HEK293 (cell line): ENCODE data around the gene APRT.

Experiments
- CTCF ChIA-PET: fragments of 350-600 bp; formaldehyde crosslinking; extraction: SDS; loops from one replicate; lab custom pipeline; 2021; ENCODE audit warnings: antibody characterized with exemption; lab: Yijun Ruan, JAX
- POLR2A ChIA-PET: fragments of 300-600 bp; formaldehyde crosslinking; extraction: SDS; loops from one replicate; lab custom pipeline; 2020; ENCODE audit warnings: antibody characterized with exemption, inconsistent platforms; lab: Yijun Ruan, JAX
- H3K27ac ChIP-seq: fragments of 200-500 bp; sonication (Bioruptor generic); 2 replicates; pipeline ENCODE4 v1.5.1; 2014; ENCODE audit warnings: low read depth, low read length, control low read depth, inconsistent platforms; ENCODE audit errors: extremely low read depth
- H3K36me3 ChIP-seq, 2 experiments: fragments of 200-500 bp in 1 of 2; sonication (Bioruptor generic) in 1 of 2; 1 replicate in 1 of 2; 2 replicates in 1 of 2; pipeline ENCODE4 v1.5.1; 2014 to 2017; ENCODE audit warnings: inconsistent platforms in 2 of 2, low read length in 2 of 2; ENCODE audit not compliant: control insufficient read depth in 2 of 2, insufficient read depth in 1 of 2
- H3K4me1 ChIP-seq: fragments of 200-500 bp; sonication (Bioruptor generic); 2 replicates; pipeline ENCODE4 v1.5.1; 2014; ENCODE audit warnings: mild to moderate bottlenecking, low read length, inconsistent platforms; ENCODE audit not compliant: control insufficient read depth, insufficient read depth
- H3K4me3 ChIP-seq: 2 replicates; pipeline ENCODE4 v1.5.1; 2011; ENCODE audit warnings: low read depth, mild to moderate bottlenecking, control low read depth, low read length, moderate library complexity
- H3K9me3 ChIP-seq: fragments of 200-500 bp; sonication (Bioruptor generic); 2 replicates; pipeline ENCODE4 v1.5.1; 2014; ENCODE audit warnings: low read depth, low read length, inconsistent platforms; ENCODE audit not compliant: control insufficient read depth, insufficient read depth
- EGR2 ChIP-seq: fragments of 450-650 bp; formaldehyde crosslinking; IDR thresholded peaks from 2 replicates; pipeline ENCODE4 v1.5.1; 2016; ENCODE audit warnings: low read depth, missing biosample characterization, missing genetic modification characterization
- GLI2 ChIP-seq: fragments of 450-650 bp; formaldehyde crosslinking; IDR thresholded peaks from 2 replicates; pipeline ENCODE4; 2017; ENCODE audit warnings: missing biosample characterization, missing genetic modification characterization, low read depth, borderline replicate concordance
- HOXA7 ChIP-seq: sonication (generic); formaldehyde crosslinking; IDR thresholded peaks from 2 replicates; pipeline ENCODE4 v1.8.1; 2022; ENCODE audit warnings: missing genetic modification reagents, borderline replicate concordance
- OSR2 ChIP-seq: fragments of 450-650 bp; formaldehyde crosslinking; IDR thresholded peaks from 2 replicates; pipeline ENCODE4 v1.5.1; 2016; ENCODE audit warnings: missing biosample characterization, missing genetic modification characterization
- SCRT1 ChIP-seq: fragments of 450-650 bp; formaldehyde crosslinking; IDR thresholded peaks from 2 replicates; pipeline ENCODE4 v1.5.1; 2016; ENCODE audit warnings: missing biosample characterization, missing genetic modification characterization, borderline replicate concordance
- TRIM28 ChIP-seq: IDR thresholded peaks from 2 replicates; pipeline ENCODE4 v1.6.1; 2011; ENCODE audit warnings: low read length, control low read depth, borderline replicate concordance
- YY2 ChIP-seq: fragments of 450-650 bp; formaldehyde crosslinking; IDR thresholded peaks from 2 replicates; pipeline ENCODE4 v1.5.1; 2016; ENCODE audit warnings: missing biosample characterization, missing genetic modification characterization
- ZBTB20 ChIP-seq: fragments of 450-650 bp; formaldehyde crosslinking; IDR thresholded peaks from 2 replicates; pipeline ENCODE4 v1.5.1; 2016; ENCODE audit warnings: missing biosample characterization, missing genetic modification characterization
- ZFHX2 ChIP-seq: fragments of 450-650 bp; formaldehyde crosslinking; conservative IDR thresholded peaks from 2 replicates; pipeline ENCODE4 v1.5.1; 2016; ENCODE audit warnings: missing biosample characterization, missing genetic modification characterization
- ZFP37 ChIP-seq: fragments of 450-650 bp; formaldehyde crosslinking; IDR thresholded peaks from 2 replicates; pipeline ENCODE4 v1.5.1; 2016; ENCODE audit warnings: missing biosample characterization, missing genetic modification characterization
- ZNF114 ChIP-seq: fragments of 450-650 bp; formaldehyde crosslinking; IDR thresholded peaks from 2 replicates; pipeline ENCODE4 v1.5.0; 2017; ENCODE audit warnings: missing biosample characterization, missing genetic modification characterization
- ZNF138 ChIP-seq: fragments of 450-650 bp; formaldehyde crosslinking; IDR thresholded peaks from 2 replicates; pipeline ENCODE4 v1.5.1; 2016; ENCODE audit warnings: missing biosample characterization, missing genetic modification characterization, borderline replicate concordance
- ZNF248 ChIP-seq: fragments of 450-650 bp; formaldehyde crosslinking; IDR thresholded peaks from 2 replicates; pipeline ENCODE4 v1.5.1; 2017; ENCODE audit warnings: missing biosample characterization, missing genetic modification characterization
- ZNF362 ChIP-seq: fragments of 450-650 bp; formaldehyde crosslinking; IDR thresholded peaks from 2 replicates; pipeline ENCODE4 v1.5.1; 2016; ENCODE audit warnings: missing biosample characterization, missing genetic modification characterization
- ZNF391 ChIP-seq: fragments of 450-650 bp; formaldehyde crosslinking; IDR thresholded peaks from 2 replicates; pipeline ENCODE4 v1.5.1; 2016; ENCODE audit warnings: low read depth, missing biosample characterization, missing genetic modification characterization, borderline replicate concordance
- ZNF548 ChIP-seq: fragments of 450-650 bp; formaldehyde crosslinking; IDR thresholded peaks from 2 replicates; pipeline ENCODE4 v1.5.1; 2016; ENCODE audit warnings: missing biosample characterization, missing genetic modification characterization
- ZNF621 ChIP-seq: fragments of 450-650 bp; formaldehyde crosslinking; IDR thresholded peaks from 2 replicates; pipeline ENCODE4 v1.5.1; 2017; ENCODE audit warnings: missing biosample characterization, missing genetic modification characterization
- ZNF701 ChIP-seq: fragments of 450-650 bp; formaldehyde crosslinking; IDR thresholded peaks from 2 replicates; pipeline ENCODE4 v1.5.1; 2016; ENCODE audit warnings: missing biosample characterization, missing genetic modification characterization
- ZNF843 ChIP-seq: fragments of 450-650 bp; formaldehyde crosslinking; IDR thresholded peaks from 2 replicates; pipeline ENCODE4 v1.5.1; 2016; ENCODE audit warnings: missing biosample characterization, missing genetic modification characterization
- ZSCAN23 ChIP-seq: fragments of 450-650 bp; formaldehyde crosslinking; IDR thresholded peaks from 2 replicates; pipeline ENCODE4 v1.5.1; 2016; ENCODE audit warnings: missing biosample characterization, missing genetic modification characterization
- TF ChIP-seq, protein P1 (sequence below): sonication (generic); formaldehyde crosslinking; IDR thresholded peaks from 2 replicates; pipeline ENCODE4 v1.8.1; 2022; ENCODE audit warnings: mild to moderate bottlenecking, moderate library complexity, missing genetic modification reagents
- TF ChIP-seq, protein P2 (sequence below): fragments of 450-650 bp; formaldehyde crosslinking; IDR thresholded peaks from 2 replicates; pipeline ENCODE4 v1.5.1; 2016; ENCODE audit warnings: missing biosample characterization, missing genetic modification characterization
- TF ChIP-seq, protein P3 (sequence below): fragments of 450-650 bp; formaldehyde crosslinking; IDR thresholded peaks from 2 replicates; pipeline ENCODE4 v1.5.1; 2016; ENCODE audit warnings: missing biosample characterization, missing genetic modification characterization, low read depth

APRT gene

GRCh38 chr16:88856122-88856827 lies 44.5 kb upstream of the APRT start:
- 0 out of 2 replicates have a peak, but pooled peaks have one; percentile 16 for TF ChIP-seq EGR2
- TF ChIP-seq OSR2 = no peak
- TF ChIP-seq ZNF391 (tag by site-specific recombination) = no peak
- no peak for TF ChIP-seq ZFP37 (tag by site-specific recombination)
- no peak for TF ChIP-seq ZNF621 (tag by site-specific recombination)
- no peak for TF ChIP-seq ZSCAN23 (tag by site-specific recombination)
- TF ChIP-seq, protein P1, sequence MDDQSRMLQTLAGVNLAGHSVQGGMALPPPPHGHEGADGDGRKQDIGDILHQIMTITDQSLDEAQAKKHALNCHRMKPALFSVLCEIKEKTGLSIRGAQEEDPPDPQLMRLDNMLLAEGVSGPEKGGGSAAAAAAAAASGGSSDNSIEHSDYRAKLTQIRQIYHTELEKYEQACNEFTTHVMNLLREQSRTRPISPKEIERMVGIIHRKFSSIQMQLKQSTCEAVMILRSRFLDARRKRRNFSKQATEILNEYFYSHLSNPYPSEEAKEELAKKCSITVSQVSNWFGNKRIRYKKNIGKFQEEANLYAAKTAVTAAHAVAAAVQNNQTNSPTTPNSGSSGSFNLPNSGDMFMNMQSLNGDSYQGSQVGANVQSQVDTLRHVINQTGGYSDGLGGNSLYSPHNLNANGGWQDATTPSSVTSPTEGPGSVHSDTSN (CRISPR knock-in tag) = no peak
- no peak for TF ChIP-seq ZBTB20
- TF ChIP-seq ZNF548 (tag by site-specific recombination) = no peak
- TF ChIP-seq SCRT1 (tag by site-specific recombination) = no peak
- TF ChIP-seq YY2 (tag by site-specific recombination) = no peak
- TF ChIP-seq ZFHX2 (tag by site-specific recombination) = peak; percentile 24; the same call in 1 of the 2 replicates
- no peak for TF ChIP-seq ZNF701 (tag by site-specific recombination)
- TF ChIP-seq ZNF248 (tag by site-specific recombination) = no peak
- TF ChIP-seq, protein P2, sequence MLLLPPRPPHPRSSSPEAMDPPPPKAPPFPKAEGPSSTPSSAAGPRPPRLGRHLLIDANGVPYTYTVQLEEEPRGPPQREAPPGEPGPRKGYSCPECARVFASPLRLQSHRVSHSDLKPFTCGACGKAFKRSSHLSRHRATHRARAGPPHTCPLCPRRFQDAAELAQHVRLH (tag by site-specific recombination) = no peak
- CTCF ChIA-PET = interaction anchor here (0.8 to 1.1 kb wide), 2 partner anchors 56 to 119 kb away, joined by 3 read pairs; no protein-coding TSS in a partner anchor
- H3K27ac ChIP-seq = no peak overlapping the region

DNA sequence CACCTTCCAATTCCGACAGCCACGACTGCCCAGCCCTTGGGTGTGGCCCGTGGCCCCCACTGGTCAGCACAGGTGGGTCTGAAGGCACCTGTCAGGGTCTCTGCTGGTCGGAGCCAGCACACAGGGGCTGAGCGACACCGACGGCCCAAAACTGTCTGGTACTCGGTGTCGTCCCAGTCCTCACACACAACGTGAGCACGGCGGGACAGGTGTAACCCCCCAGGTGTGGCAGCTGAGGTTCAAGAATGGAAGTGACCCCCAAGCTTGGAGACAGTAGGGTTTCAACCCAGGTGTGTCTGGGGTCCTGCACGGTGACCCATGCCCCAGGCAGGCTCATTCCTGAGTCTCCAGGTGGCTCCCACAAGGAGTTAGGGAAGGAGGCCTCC lies 44.0 kb upstream of the APRT start:
- no peak overlapping the region for H3K27ac ChIP-seq
- ChIA-PET POLR2A (no interaction called here), CTCF (no interaction called here)
- no peaks in the 10 kb centered on the region for H3K9me3 ChIP-seq
- peaks cover 0 to 28% of the 10 kb centered on the region in 2 experiments; a peak in 1 of 3 replicates for H3K36me3 ChIP-seq
- TF ChIP-seq ZNF362 (tag by site-specific recombination) = no peak
- TF ChIP-seq ZNF621 (tag by site-specific recombination) = no peak
- TF ChIP-seq ZNF138 (tag by site-specific recombination) = no peak
- TF ChIP-seq, protein P3, sequence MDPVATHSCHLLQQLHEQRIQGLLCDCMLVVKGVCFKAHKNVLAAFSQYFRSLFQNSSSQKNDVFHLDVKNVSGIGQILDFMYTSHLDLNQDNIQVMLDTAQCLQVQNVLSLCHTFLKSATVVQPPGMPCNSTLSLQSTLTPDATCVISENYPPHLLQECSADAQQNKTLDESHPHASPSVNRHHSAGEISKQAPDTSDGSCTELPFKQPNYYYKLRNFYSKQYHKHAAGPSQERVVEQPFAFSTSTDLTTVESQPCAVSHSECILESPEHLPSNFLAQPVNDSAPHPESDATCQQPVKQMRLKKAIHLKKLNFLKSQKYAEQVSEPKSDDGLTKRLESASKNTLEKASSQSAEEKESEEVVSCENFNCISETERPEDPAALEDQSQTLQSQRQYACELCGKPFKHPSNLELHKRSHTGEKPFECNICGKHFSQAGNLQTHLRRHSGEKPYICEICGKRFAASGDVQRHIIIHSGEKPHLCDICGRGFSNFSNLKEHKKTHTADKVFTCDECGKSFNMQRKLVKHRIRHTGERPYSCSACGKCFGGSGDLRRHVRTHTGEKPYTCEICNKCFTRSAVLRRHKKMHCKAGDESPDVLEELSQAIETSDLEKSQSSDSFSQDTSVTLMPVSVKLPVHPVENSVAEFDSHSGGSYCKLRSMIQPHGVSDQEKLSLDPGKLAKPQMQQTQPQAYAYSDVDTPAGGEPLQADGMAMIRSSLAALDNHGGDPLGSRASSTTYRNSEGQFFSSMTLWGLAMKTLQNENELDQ (tag by site-specific recombination) = no peak
- TF ChIP-seq GLI2 = no peak
- TF ChIP-seq ZNF114 (tag by site-specific recombination) = no peak
- TF ChIP-seq ZNF843 (tag by site-specific recombination) = no peak
- TF ChIP-seq HOXA7 (CRISPR knock-in tag) = no peak
- no peak for TF ChIP-seq TRIM28
- no peak overlapping the region for H3K4me3 ChIP-seq
- no peaks in the 10 kb centered on the region for H3K4me1 ChIP-seq

More at GRCh38 chr16:88856122-88856827, 44.5 kb upstream of the APRT start:
- no peaks in the 10 kb centered on the region for H3K4me1 ChIP-seq
- H3K36me3 ChIP-seq = peaks cover 0 to 33% of the 10 kb centered on the region in 2 experiments; a peak in 1 of 3 replicates
- H3K9me3 ChIP-seq = no peaks in the 10 kb centered on the region
- peak overlapping the region; percentile 70 for H3K4me3 ChIP-seq
- POLR2A ChIA-PET = interaction anchor here (0.7 to 2.1 kb wide), 2 partner anchors 10 to 45 kb away, joined by 3 to 23 read pairs; partner anchors contain the start of gene APRT
